Neural cell (in vitro differentiated cells): ENCODE data around the gene CTCF. TPM values are rescaled to one million over a fixed set of nuclear protein-coding genes. Genes with fewer than 3 reads are reported as not detected.

ENCODE experiments used
- H2AFZ ChIP-seq: fragments of 200-600, 300-800 bp; sonication (generic), shearing (Covaris generic); 2 replicates; pipeline ENCODE4 v1.6.0; 2014; ENCODE audit warnings: low read depth, mild to moderate bottlenecking, antibody characterized with exemption, low read length, moderate library complexity
- H3F3A ChIP-seq: fragments of 200-600 bp; shearing (Covaris generic); 2 replicates; pipeline ENCODE4 v1.6.1; 2016; ENCODE audit warnings: mild to moderate bottlenecking, moderate library complexity, mixed read lengths, antibody characterized with exemption, low read length; ENCODE audit not compliant: insufficient read depth, poor library complexity, severe bottlenecking
- H3K27ac ChIP-seq: fragments of 200-600, 300-800 bp; sonication (generic), shearing (Covaris generic); 2 replicates; pipeline ENCODE4 v1.5.1; 2014; ENCODE audit warnings: mild to moderate bottlenecking, low read length, moderate library complexity
- H3K27me3 ChIP-seq: fragments of 300-800, 200-600 bp; sonication (generic), shearing (Covaris generic); 2 replicates; pipeline ENCODE4 v1.6.0; 2014; ENCODE audit warnings: mild to moderate bottlenecking, low read depth, low read length, moderate library complexity; ENCODE audit not compliant: insufficient read depth
- H3K36me3 ChIP-seq: fragments of 300-800, 200-600 bp; sonication (generic), shearing (Covaris generic); 2 replicates; pipeline ENCODE4 v1.5.1; 2014; ENCODE audit warnings: mild to moderate bottlenecking, antibody characterized with exemption, low read length, moderate library complexity; ENCODE audit not compliant: insufficient read depth
- H3K4me2 ChIP-seq: fragments of 300-800, 200-600 bp; sonication (generic), shearing (Covaris generic); 2 replicates; pipeline ENCODE4 v1.6.0; 2014; ENCODE audit warnings: mild to moderate bottlenecking, low read length
- H3K4me3 ChIP-seq: fragments of 300-800, 200-600 bp; sonication (generic), shearing (Covaris generic); 2 replicates; pipeline ENCODE4 v1.5.1; 2014; ENCODE audit warnings: mild to moderate bottlenecking, low read length, moderate library complexity
- H3K79me2 ChIP-seq: fragments of 200-600 bp; shearing (Covaris generic); replicated peaks from 2 replicates; pipeline ENCODE4 v1.6.0; 2014; ENCODE audit warnings: mild to moderate bottlenecking, low read length, moderate library complexity; ENCODE audit not compliant: insufficient read depth
- H3K9ac ChIP-seq: fragments of 300-800, 200-600 bp; sonication (generic), shearing (Covaris generic); 2 replicates; pipeline ENCODE4 v1.6.1; 2016; ENCODE audit warnings: mild to moderate bottlenecking, low read length, mixed read lengths
- H3K9me2 ChIP-seq: fragments of 200-600 bp; shearing (Covaris generic); 2 replicates; pipeline ENCODE4 v1.6.1; 2016; ENCODE audit warnings: mild to moderate bottlenecking, low read length, mixed read lengths; ENCODE audit not compliant: insufficient read depth
- H3K9me3 ChIP-seq: fragments of 200-600, 300-800 bp; sonication (generic), shearing (Covaris generic); 2 replicates; pipeline ENCODE4 v1.6.1; 2016; ENCODE audit warnings: mild to moderate bottlenecking, mixed run types, low read length, moderate library complexity, mixed read lengths
- H4K20me1 ChIP-seq: fragments of 200-600 bp; shearing (Covaris generic); 2 replicates; pipeline ENCODE4 v1.6.1; 2016; ENCODE audit warnings: mild to moderate bottlenecking, mixed run types; ENCODE audit not compliant: insufficient read depth
- EP300 ChIP-seq: fragments of 450-650 bp; conservative IDR thresholded peaks from 2 replicates; pipeline ENCODE4 v1.6.1; 2014; ENCODE audit warnings: antibody characterized with exemption, mild to moderate bottlenecking, moderate library complexity; ENCODE audit not compliant: poor library complexity, severe bottlenecking
- EZH2 ChIP-seq: fragments of 200-600, 300-800 bp; shearing (Covaris generic), sonication (generic); IDR thresholded peaks from 2 replicates; pipeline ENCODE4 v1.6.1; 2014; ENCODE audit warnings: antibody characterized with exemption, low read length, borderline replicate concordance, mild to moderate bottlenecking; ENCODE audit not compliant: insufficient read depth, poor library complexity, severe bottlenecking
- MXI1 ChIP-seq: fragments of 450-650 bp; conservative IDR thresholded peaks from 2 replicates; pipeline ENCODE4 v1.6.1; 2014; ENCODE audit warnings: antibody characterized with exemption, mild to moderate bottlenecking; ENCODE audit not compliant: poor library complexity, severe bottlenecking
- POLR2AphosphoS5 ChIP-seq: IDR thresholded peaks from 2 replicates; pipeline ENCODE4 v1.6.1; 2012
- RAD21 ChIP-seq: fragments of 450-650 bp; conservative IDR thresholded peaks from 2 replicates; pipeline ENCODE4 v1.6.1; 2014; ENCODE audit warnings: antibody characterized with exemption, mild to moderate bottlenecking, moderate library complexity
- REST ChIP-seq: IDR thresholded peaks from 2 replicates; pipeline ENCODE4 v1.6.1; 2012; ENCODE audit warnings: borderline replicate concordance
- SMC3 ChIP-seq: fragments of 450-650 bp; conservative IDR thresholded peaks from 2 replicates; pipeline ENCODE4 v1.6.1; 2014; ENCODE audit warnings: antibody characterized with exemption, mild to moderate bottlenecking, moderate library complexity; ENCODE audit not compliant: poor library complexity
- TAF1 ChIP-seq: IDR thresholded peaks from 2 replicates; pipeline ENCODE4 v1.6.1; 2012; ENCODE audit warnings: low read depth
- polyA plus RNA-seq: library from polyadenylated mRNA; depleted of rRNA; stranded (reverse); fragments of >200 nt; gene quantifications from 2 replicates; pipeline ENCODE4 v1.2.3, GENCODE V29; 2014
- TF ChIP-seq, protein P1 (sequence below): fragments of 450-650 bp; IDR thresholded peaks from 2 replicates; pipeline ENCODE4 v1.5.1; 2014; ENCODE audit warnings: antibody characterized with exemption, mild to moderate bottlenecking, moderate library complexity; ENCODE audit not compliant: poor library complexity, severe bottlenecking

CTCF gene
- polyA plus RNA-seq, 1 donor from 2014 or later = 42.8 TPM

DNA sequence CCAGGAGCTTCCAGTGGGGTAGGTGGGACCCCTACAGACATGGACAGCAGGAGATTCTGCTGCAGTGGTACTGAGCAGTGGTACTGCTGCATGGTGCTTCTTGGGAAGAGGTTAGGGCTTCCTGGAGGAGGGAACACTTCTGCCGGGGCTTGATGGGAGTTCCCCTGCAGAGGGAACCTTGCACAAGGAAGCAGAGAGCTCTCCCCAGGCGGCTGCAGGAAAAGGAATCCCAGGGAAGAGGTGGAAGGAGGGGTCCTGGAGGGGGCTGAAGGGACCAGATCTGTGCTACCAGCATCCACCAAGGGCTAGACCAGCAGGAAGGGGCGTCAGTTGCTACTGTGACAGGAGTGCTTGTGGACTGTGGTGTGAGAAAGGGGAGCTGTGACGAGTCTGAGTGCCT lies 23.1 kb upstream of the CTCF start:
- no peak overlapping the region for H2AFZ ChIP-seq
- H3K79me2 ChIP-seq = no peaks in the 10 kb centered on the region
- H3K36me3 ChIP-seq = no peaks in the 10 kb centered on the region
- H3K9me3 ChIP-seq = no peaks in the 10 kb centered on the region
- peaks cover 10% of the 10 kb centered on the region for H3K27me3 ChIP-seq
- no peaks in the 10 kb centered on the region for H3K9me2 ChIP-seq
- TF ChIP-seq EP300 = no peak
- no peak for TF ChIP-seq SMC3
- TF ChIP-seq RAD21 = no peak
- TF ChIP-seq, protein P1, sequence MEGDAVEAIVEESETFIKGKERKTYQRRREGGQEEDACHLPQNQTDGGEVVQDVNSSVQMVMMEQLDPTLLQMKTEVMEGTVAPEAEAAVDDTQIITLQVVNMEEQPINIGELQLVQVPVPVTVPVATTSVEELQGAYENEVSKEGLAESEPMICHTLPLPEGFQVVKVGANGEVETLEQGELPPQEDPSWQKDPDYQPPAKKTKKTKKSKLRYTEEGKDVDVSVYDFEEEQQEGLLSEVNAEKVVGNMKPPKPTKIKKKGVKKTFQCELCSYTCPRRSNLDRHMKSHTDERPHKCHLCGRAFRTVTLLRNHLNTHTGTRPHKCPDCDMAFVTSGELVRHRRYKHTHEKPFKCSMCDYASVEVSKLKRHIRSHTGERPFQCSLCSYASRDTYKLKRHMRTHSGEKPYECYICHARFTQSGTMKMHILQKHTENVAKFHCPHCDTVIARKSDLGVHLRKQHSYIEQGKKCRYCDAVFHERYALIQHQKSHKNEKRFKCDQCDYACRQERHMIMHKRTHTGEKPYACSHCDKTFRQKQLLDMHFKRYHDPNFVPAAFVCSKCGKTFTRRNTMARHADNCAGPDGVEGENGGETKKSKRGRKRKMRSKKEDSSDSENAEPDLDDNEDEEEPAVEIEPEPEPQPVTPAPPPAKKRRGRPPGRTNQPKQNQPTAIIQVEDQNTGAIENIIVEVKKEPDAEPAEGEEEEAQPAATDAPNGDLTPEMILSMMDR = no peak
- TF ChIP-seq POLR2AphosphoS5 = no peak
- no peak for TF ChIP-seq MXI1
- no peak overlapping the region for H3K9ac ChIP-seq
- peaks cover 8% of the 10 kb centered on the region for H4K20me1 ChIP-seq
- H3K4me2 ChIP-seq = no peak overlapping the region
- H3K4me3 ChIP-seq = no peak overlapping the region
- H3F3A ChIP-seq = no peaks in the 10 kb centered on the region
- H3K27ac ChIP-seq = no peak overlapping the region

GRCh38 chr16:67539691-67540635 lies 22.4 kb upstream of the CTCF start:
- Histone ChIP-seq H3K27me3 (peaks cover 10% of the 10 kb centered on the region), H3K9me2 (no peaks in the 10 kb centered on the region), H3F3A (no peaks in the 10 kb centered on the region), H3K4me2 (no peak overlapping the region), H3K27ac (no peak overlapping the region), H3K79me2 (no peaks in the 10 kb centered on the region), H3K4me3 (no peak overlapping the region), H4K20me1 (peaks cover 8% of the 10 kb centered on the region), H3K36me3 (no peaks in the 10 kb centered on the region), H3K9me3 (no peaks in the 10 kb centered on the region), H2AFZ (no peak overlapping the region), H3K9ac (no peak overlapping the region)
- TF ChIP-seq REST (no peak), RAD21 (no peak), EZH2 (no peak), SMC3 (no peak), TAF1 (no peak), POLR2AphosphoS5 (no peak), EP300 (no peak), MXI1 (no peak)
- TF ChIP-seq, protein P1 = no peak
